Adrenal gland (tissue), 5 donors: ENCODE data around the gene ATP5PB.

Source experiments
- POLR2A ChIP-seq, 2 donors: fragments of 450-650 bp; IDR thresholded peaks; one replicate each; pipeline ENCODE4 v1.6.1; 2017; ENCODE audit warnings: antibody characterized with exemption in 2 of 2, mild to moderate bottlenecking in 2 of 2, moderate library complexity in 1 of 2
- TF ChIP-seq, protein P1 (sequence below), 6 experiments: fragments of 450-650 bp in 4 of 6; fragments of 200-600 bp in 2 of 6; sonication (generic) in 1 of 6; IDR thresholded peaks; 1 replicate in 5 of 6; 2 replicates in 1 of 6; pipeline versions ENCODE4 v1.5.1 to v1.8.0; 2016 to 2021; ENCODE audit warnings: antibody characterized with exemption in 6 of 6, mild to moderate bottlenecking in 2 of 6, moderate library complexity in 1 of 6
- donor health status: DM: no; HTN: no; CAD: no.

DNA sequence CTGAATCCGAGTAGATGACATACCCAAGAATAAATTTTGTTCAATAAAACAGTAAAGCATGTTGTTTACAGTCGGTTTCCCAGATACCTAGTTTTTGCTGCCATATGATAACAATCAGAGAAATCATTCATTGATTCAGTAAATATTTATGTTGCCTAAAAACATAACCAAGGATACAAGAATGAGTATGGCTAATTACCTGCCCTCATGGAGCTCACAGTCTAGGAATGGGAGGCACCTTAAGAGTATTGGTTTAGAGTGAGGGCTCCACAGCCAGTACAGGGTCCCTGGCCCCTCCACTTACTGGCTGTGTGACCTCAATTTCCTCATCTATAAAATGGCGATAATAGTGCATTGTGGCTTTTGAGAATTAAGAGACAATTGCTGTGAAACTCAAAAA, 921 bp downstream of the ATP5PB start:
- TF ChIP-seq, protein P1, sequence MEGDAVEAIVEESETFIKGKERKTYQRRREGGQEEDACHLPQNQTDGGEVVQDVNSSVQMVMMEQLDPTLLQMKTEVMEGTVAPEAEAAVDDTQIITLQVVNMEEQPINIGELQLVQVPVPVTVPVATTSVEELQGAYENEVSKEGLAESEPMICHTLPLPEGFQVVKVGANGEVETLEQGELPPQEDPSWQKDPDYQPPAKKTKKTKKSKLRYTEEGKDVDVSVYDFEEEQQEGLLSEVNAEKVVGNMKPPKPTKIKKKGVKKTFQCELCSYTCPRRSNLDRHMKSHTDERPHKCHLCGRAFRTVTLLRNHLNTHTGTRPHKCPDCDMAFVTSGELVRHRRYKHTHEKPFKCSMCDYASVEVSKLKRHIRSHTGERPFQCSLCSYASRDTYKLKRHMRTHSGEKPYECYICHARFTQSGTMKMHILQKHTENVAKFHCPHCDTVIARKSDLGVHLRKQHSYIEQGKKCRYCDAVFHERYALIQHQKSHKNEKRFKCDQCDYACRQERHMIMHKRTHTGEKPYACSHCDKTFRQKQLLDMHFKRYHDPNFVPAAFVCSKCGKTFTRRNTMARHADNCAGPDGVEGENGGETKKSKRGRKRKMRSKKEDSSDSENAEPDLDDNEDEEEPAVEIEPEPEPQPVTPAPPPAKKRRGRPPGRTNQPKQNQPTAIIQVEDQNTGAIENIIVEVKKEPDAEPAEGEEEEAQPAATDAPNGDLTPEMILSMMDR (IDR thresholded peaks at IDR 0.05): no peak
- no peak for TF ChIP-seq POLR2A (IDR thresholded peaks at IDR 0.05)
